Stimulated activated CD8-positive, alpha-beta memory T cell treated with anti-CD3 and anti-CD28 coated beads, Interleukin-2, amount 100 ng/mL, for 48 hours (primary cell): Measurements from ENCODE around the gene MYO1B.

Experiments used
- DNase-seq, 2 donors: peaks; one replicate each; pipeline ENCODE4 v3.0.0-alpha.2; 2020; ENCODE audit warnings: low read depth in 2 of 2

Gene MYO1B

GRCh38 chr2:191298306-191298705, 53.1 kb downstream of the MYO1B start:
- DNase-seq = no peak

- no peak for DNase-seq
Measured at GRCh38 chr2:191299010-191299409, 53.8 kb downstream of the MYO1B start.

GRCh38 chr2:191299866-191300265, 54.7 kb downstream of the MYO1B start:
- no peak for DNase-seq

DNA sequence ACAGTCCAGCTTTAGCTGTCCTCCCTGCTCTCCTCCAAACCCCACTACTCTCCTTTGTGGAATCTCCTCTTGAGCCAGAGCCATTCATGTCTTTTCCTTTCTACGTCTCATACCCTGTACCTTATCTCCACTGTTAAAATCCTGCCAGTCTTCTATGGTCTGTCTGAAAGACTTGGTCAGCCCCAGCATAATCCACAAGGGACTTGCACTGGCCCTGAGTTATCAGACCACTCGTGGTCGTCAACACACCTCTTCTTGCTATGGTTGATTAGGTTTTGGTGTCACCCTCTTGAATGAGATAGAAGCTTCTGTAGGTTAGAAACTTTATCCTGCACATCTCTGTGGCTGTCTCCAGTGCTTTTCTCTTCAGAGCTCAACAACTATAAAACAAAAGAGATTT, 56.8 kb downstream of the MYO1B start:
- DNase-seq = no peak

DNA sequence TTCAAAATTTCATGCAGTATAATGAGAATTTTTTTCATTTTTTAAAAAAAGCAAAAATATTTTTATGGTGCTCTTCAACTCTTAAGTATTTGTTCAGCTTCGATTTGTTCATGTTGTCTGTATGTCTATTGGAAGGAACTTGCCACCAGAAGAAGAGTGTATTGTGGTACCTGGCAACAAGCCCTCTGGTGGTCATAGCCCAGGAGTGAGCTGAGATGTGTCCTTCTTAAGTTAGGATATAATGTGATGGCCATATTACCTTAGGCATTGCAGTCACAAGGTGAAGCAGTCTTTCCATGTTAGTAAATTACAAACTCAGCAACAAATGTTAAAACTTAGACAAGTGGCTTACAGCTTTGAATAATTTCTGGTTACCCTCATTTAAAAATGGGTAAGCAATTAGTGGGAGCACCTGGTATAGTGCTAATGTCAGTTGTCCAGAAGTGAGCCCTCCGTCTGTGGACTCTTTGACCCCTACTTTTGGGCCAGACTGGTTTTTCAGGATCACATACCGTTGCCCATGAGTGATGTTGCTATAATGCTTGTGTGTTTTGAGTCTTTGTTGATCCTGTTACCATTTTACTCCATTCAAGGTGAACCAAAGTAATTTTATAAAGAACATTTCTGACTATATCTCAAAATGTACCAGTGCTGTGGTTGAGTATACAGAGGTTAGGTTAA, 57.4 kb downstream of the MYO1B start:
- DNase-seq = no peak

DNA sequence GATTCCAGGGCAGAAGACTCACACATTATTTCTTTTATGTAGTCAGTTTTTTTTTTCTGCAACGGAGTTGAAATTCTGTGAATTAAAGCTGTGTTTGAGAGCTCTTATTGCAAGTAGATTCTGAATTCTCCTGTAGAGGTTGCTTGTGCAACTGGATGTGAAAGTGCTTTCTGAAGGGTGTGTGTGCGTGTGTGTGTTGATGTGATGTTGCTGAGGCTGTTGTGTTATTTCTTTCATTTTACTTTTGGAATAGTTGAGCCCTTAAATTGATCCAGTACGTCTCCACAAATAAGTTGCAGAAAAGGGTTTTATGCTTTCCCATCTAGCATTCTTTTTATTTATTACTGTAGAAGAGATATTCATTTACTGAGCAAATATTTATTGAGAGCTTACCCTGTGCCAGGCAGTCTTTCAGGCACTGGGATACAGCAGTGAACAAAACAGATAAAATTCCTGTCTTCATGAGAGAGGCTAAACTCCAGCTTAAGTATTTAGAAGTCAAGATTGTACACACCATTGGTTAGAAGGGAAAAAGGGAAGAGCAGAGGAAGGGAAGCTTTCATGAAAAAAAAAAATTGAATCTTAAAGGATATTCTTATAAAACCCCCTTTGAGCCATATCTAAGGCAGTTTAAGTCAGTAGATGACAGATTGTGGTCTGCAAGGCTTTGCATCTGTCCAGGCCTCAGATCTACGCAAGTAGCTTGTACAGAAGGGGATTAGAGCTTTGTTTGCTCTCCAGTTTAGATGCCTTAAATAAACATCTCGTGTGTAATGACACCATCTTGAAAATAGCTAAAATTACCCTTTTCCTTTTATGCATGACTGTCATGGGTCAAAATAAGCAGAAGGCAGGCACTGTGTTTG, 58.2 kb downstream of the MYO1B start:
- no peak for DNase-seq

- DNase-seq = no peak
Measured at GRCh38 chr2:191304939-191305875, 60.0 kb downstream of the MYO1B start.

GRCh38 chr2:191308026-191308425, 62.8 kb downstream of the MYO1B start:
- DNase-seq = no peak

DNA sequence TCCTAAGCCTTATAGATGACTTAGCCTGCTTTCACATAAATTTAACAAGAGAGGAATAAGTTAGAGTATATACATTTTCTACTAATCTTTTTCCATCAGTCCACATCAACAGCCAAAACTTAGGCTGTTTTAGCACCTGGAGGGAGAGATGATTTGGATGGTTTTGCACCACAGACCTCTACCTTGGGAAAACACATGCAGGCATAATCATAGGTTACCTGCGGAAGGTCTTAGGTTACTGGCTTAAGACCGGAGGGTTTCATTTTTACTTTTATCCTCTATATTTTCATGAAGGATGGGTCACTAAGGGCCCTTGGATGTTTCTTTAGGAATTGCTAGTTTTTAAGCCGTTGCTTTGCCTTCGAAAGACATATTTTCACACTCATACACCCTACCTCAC, 66.0 kb downstream of the MYO1B start:
- no peak for DNase-seq

- DNase-seq = no peak
Measured at GRCh38 chr2:191311627-191312026, 66.4 kb downstream of the MYO1B start.

DNA sequence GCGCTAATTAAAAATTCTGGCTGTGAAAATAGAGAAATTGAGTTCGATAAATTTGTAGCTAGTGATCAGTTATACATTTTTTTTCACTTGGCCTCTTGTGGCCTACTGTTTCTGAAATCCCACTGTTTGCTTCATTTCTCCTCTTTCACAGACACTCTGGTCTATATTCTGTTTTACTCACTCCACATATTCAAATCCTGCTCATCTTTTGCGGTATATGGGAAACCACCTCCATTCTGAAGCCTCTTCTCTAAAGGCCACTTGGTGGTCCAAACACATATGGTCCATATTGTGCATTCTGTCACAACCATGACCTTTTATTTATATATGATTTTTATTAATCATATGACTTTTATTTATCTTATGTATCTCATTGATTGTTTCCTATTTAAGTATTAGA, 67.0 kb downstream of the MYO1B start:
- DNase-seq = no peak

GRCh38 chr2:191312662-191313061, 67.5 kb downstream of the MYO1B start:
- no peak for DNase-seq

- DNase-seq = no peak
Measured at GRCh38 chr2:191314697-191315364, 69.6 kb downstream of the MYO1B start.

DNA sequence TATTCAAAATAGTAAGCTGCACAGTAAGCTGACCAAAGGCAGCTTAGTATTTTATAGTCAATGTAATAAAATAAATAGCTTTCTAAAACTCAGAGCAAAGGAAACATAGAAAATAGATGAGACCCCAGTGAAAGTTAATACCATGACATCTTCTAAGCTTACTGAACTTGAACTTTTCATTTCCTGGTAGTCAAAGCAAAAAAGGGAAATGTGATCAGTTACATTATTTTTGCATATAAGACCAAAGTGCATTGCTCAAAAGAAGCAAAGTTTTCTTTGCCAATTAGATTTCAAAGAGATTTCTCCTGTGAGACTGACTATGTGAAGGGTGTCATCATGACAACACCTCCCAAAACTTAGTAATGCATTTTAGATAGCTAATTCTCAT, 70.2 kb downstream of the MYO1B start:
- no peak for DNase-seq

GRCh38 chr2:191316246-191316994, 71.2 kb downstream of the MYO1B start:
- no peak for DNase-seq

DNA sequence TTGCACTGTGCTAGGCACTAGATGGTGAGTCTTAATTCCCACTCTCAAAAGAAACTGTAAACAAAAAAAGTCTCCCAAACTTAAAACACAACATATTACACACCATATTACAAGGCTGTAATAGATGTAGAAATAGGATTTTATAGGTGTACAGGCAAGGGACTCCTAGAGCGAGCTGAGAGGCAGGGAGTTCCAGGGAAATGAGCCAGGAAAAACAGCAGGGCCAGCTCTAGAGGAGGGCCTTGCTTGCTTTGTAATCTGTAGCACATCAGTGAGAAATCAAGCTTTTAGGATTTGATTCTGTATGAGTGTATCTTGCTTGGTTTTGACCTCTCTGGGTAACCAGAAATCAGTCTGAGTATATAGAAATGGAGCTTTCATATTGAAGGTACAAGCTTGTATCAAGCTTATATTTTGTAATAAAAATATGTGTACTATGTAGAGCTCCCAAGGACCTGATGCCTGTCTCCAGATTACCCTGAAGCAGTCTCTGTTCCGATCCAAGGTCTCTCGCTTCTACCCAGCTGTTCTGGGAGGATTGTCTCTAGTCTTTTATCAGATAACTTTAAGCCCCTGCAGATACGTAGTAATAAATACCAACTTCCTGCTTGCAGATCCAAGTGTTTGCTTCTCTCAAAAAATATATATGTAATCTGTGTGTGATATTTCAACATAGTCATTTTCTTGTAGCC, 73.0 kb downstream of the MYO1B start:
- DNase-seq = no peak

DNA sequence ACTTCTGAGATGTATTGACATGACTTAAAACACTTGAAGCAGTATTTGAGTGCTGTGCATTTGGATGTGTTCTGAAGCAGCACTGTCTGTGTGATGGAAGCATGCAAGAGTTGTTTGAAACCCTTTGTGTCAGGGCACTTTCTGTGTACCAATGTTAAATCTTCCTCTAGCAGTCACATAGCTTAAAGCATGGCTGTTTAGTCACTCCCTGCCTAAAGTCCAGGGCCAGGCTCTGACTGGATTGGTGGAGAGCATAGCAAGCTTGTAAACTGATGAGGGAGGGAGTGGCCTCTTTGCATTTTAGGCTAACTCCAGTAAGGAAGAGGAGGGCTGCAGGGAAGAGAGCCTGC, 73.5 kb downstream of the MYO1B start:
- no peak for DNase-seq

DNA sequence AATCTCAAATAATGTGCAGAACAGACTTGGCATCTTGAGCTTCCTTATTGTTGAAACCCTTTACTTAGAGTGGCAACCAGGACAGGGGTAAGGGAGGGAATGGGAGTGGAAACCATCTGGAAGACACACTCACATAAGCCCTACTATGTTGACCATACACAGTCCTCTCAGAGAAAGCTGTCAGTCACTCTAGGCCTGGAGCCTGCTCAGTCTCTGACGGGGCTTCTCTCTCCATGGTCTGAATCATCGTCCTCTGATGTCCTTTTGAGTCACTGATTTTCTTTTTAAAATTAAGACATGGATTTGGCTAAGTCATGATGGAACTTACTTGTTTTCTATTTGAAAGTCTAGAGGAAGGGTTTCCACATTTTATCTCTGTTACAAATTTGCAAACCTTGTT, 74.0 kb downstream of the MYO1B start:
- no peak for DNase-seq

GRCh38 chr2:191320881-191321280, 75.7 kb downstream of the MYO1B start:
- DNase-seq = no peak

DNA sequence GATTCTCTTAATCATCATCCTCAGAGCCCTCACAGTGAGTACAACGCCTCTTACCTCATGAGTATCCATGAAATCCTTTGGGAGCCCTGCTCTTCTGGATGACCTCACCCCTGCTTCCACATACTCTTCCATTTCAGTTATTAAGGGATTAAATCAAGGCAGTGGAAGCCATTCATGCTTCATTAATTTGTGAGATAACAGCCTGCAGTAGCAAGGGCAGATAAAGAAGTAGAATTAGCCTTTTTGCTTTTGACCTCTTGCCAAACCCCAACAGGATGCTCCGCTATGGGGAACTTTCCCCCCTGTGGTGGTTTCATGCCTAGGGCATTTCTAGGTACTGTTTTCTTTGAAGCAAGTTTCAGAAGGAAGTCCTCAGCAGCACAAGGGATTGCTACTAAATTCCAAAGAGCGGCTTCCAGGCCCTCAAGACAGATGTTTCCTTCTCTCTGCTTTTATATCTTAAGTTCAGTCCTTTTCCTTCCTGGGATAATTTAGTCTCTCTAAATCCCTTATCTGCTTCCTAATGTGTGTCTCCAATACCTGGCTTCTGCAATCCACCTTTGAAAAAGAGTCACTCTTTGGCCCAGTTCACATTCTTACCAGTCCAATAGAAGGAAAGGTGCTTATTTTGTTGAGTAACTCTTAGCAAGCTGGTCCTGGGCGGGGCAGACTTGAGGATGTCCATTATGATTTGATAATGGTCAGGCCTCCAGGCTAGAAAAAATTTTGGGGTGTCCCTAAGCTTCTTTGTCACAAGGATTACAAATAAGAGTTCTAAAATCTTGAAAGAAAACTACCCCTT, 76.9 kb downstream of the MYO1B start:
- no peak for DNase-seq
